GM19455 (cell line): ENCODE data around the gene EPHA2.

Experiments used
- ATAC-seq: cut with Tn5 transposase; IDR thresholded peaks from one replicate; pipeline ENCODE4 v1.9.1; 2021; ENCODE audit not compliant: unreplicated experiment

EPHA2 gene

GRCh38 chr1:16138772-16139221 is 17.1 kb downstream of the EPHA2 start:
- ATAC-seq = no peak

GRCh38 chr1:16137890-16138467 is 17.9 kb downstream of the EPHA2 start:
- no peak for ATAC-seq

- no peak for ATAC-seq
Measured at GRCh38 chr1:16135501-16135900, 20.4 kb downstream of the EPHA2 start.

- no peak for ATAC-seq
Measured at GRCh38 chr1:16134906-16135305, 21.0 kb downstream of the EPHA2 start.

- no peak for ATAC-seq
Measured at GRCh38 chr1:16134066-16134801, 21.6 kb downstream of the EPHA2 start.

- ATAC-seq = no peak
Measured at GRCh38 chr1:16133007-16133961, 22.6 kb downstream of the EPHA2 start.

GRCh38 chr1:16132325-16132785 is 23.5 kb downstream of the EPHA2 start:
- no peak for ATAC-seq

- no peak for ATAC-seq
Measured at GRCh38 chr1:16131636-16132324, 24.1 kb downstream of the EPHA2 start.

- no peak for ATAC-seq
Measured at GRCh38 chr1:16130827-16131226, 25.0 kb downstream of the EPHA2 start.

- ATAC-seq = no peak
Measured at GRCh38 chr1:16129921-16130543, 25.8 kb downstream of the EPHA2 start.

- ATAC-seq = no peak
Measured at GRCh38 chr1:16129316-16129715, 26.6 kb downstream of the EPHA2 start.

- no peak for ATAC-seq
Measured at GRCh38 chr1:16128338-16128741, 27.5 kb downstream of the EPHA2 start.

- ATAC-seq = no peak
Measured at GRCh38 chr1:16127676-16128337, 28.1 kb downstream of the EPHA2 start.

GRCh38 chr1:16126743-16127515 is 28.9 kb downstream of the EPHA2 start:
- ATAC-seq = no peak

GRCh38 chr1:16126160-16126559 is 29.7 kb downstream of the EPHA2 start:
- ATAC-seq = no peak

GRCh38 chr1:16125483-16125882 is 30.4 kb downstream of the EPHA2 start:
- no peak for ATAC-seq

GRCh38 chr1:16125088-16125470 is 30.8 kb downstream of the EPHA2 start:
- ATAC-seq = no peak

- no peak for ATAC-seq
Measured at GRCh38 chr1:16124377-16125087, 31.3 kb downstream of the EPHA2 start.

GRCh38 chr1:16122916-16123315 is 33.0 kb downstream of the EPHA2 start:
- no peak for ATAC-seq
